ENCODE results near the gene PLK3.
A peak's percentile ranks its signal among the peaks of the same experiment; 100 is the strongest.
"Not testable (repeated sequence)": the region's sequence is repeated elsewhere in the genome, so short reads cannot be mapped to it uniquely, and the experiment has no call there.

Gene PLK3

GRCh38 chr1:44832056-44832705 lies 32.0 kb downstream of the PLK3 start:
- no peaks in the 10 kb centered on the region for H4K20me1 ChIP-seq (ENCODE audit: low read depth, low read length)
- H3K4me3 ChIP-seq (ENCODE audit: insufficient read depth, low read length, poor library complexity, severe bottlenecking): no peak overlapping the region
- H2AFZ ChIP-seq (ENCODE audit: low read depth, low read length, severe bottlenecking): no peak overlapping the region
- no peaks in the 10 kb centered on the region for H3F3A ChIP-seq (ENCODE audit: insufficient read depth)
- H3K79me2 ChIP-seq (ENCODE audit: insufficient read depth, low read length): no peaks in the 10 kb centered on the region
- no peaks in the 10 kb centered on the region for H3K9me2 ChIP-seq (replicated peaks; ENCODE audit: insufficient read depth, low read length)
- no peaks in the 10 kb centered on the region for H3K36me3 ChIP-seq (ENCODE audit: low read length)
- no peak overlapping the region for H3K9ac ChIP-seq (ENCODE audit: low read length)
- no peak overlapping the region for H3K27ac ChIP-seq (ENCODE audit: low read depth, low read length)
- no peaks in the 10 kb centered on the region for H3K27me3 ChIP-seq (ENCODE audit: low read length)
- no peak for TF ChIP-seq CTCF (IDR thresholded peaks at IDR 0.05; ENCODE audit: insufficient read depth, low read length, poor library complexity, severe bottlenecking)
- no peak for TF ChIP-seq EZH2phosphoT487 (conservative IDR thresholded peaks at IDR 0.05; ENCODE audit: low read length)
- H3K4me2 ChIP-seq (ENCODE audit: low read depth, low read length, poor library complexity, severe bottlenecking): no peak overlapping the region
- H3K9me3 ChIP-seq (ENCODE audit: insufficient read depth, low read length): no peaks in the 10 kb centered on the region

GRCh38 chr1:44834328-44834727 lies 34.2 kb downstream of the PLK3 start:
- Histone ChIP-seq H3K36me3 (ENCODE audit: low read length) (no peaks in the 10 kb centered on the region), H3K9ac (ENCODE audit: low read length) (no peak overlapping the region)

GRCh38 chr1:44835738-44836675 lies 35.8 kb downstream of the PLK3 start:
- Histone ChIP-seq H4K20me1 (ENCODE audit: low read depth, low read length) (no peaks in the 10 kb centered on the region), H3K79me2 (ENCODE audit: insufficient read depth, low read length) (no peaks in the 10 kb centered on the region), H3K4me3 (ENCODE audit: insufficient read depth, low read length, poor library complexity, severe bottlenecking) (no peak overlapping the region), H3K36me3 (ENCODE audit: low read length) (no peaks in the 10 kb centered on the region), H3K27ac (ENCODE audit: low read depth, low read length) (no peak overlapping the region), H3K9me3 (ENCODE audit: insufficient read depth, low read length) (no peaks in the 10 kb centered on the region), H3K27me3 (ENCODE audit: low read length) (no peaks in the 10 kb centered on the region), H3K9ac (ENCODE audit: low read length) (no peak overlapping the region), H3F3A (ENCODE audit: insufficient read depth) (no peaks in the 10 kb centered on the region), H2AFZ (ENCODE audit: low read depth, low read length, severe bottlenecking) (peak overlapping the region; percentile 86), H3K4me2 (ENCODE audit: low read depth, low read length, poor library complexity, severe bottlenecking) (no peak overlapping the region), H3K9me2 (replicated peaks; ENCODE audit: insufficient read depth, low read length) (no peaks in the 10 kb centered on the region)
- TF ChIP-seq EZH2phosphoT487 (conservative IDR thresholded peaks at IDR 0.05; ENCODE audit: low read length) (no peak), CTCF (IDR thresholded peaks at IDR 0.05; ENCODE audit: insufficient read depth, low read length, poor library complexity, severe bottlenecking) (peak; percentile 76)

More at GRCh38 chr1:44834328-44834727, 34.2 kb downstream of the PLK3 start:
- Histone ChIP-seq H3K4me2 (ENCODE audit: low read depth, low read length, poor library complexity, severe bottlenecking) (no peak overlapping the region), H3K4me3 (ENCODE audit: insufficient read depth, low read length, poor library complexity, severe bottlenecking) (no peak overlapping the region), H2AFZ (ENCODE audit: low read depth, low read length, severe bottlenecking) (no peak overlapping the region), H4K20me1 (ENCODE audit: low read depth, low read length) (no peaks in the 10 kb centered on the region), H3F3A (ENCODE audit: insufficient read depth) (no peaks in the 10 kb centered on the region), H3K79me2 (ENCODE audit: insufficient read depth, low read length) (no peaks in the 10 kb centered on the region), H3K9me3 (ENCODE audit: insufficient read depth, low read length) (no peaks in the 10 kb centered on the region), H3K27me3 (ENCODE audit: low read length) (no peaks in the 10 kb centered on the region), H3K9me2 (replicated peaks; ENCODE audit: insufficient read depth, low read length) (no peaks in the 10 kb centered on the region), H3K27ac (ENCODE audit: low read depth, low read length) (no peak overlapping the region)
- no peak for TF ChIP-seq EZH2phosphoT487 (conservative IDR thresholded peaks at IDR 0.05; ENCODE audit: low read length)
- TF ChIP-seq CTCF (IDR thresholded peaks at IDR 0.05; ENCODE audit: insufficient read depth, low read length, poor library complexity, severe bottlenecking): no peak

- H2AFZ ChIP-seq (ENCODE audit: low read depth, low read length, severe bottlenecking); H3K9ac ChIP-seq (ENCODE audit: low read length); H3K4me3 ChIP-seq (ENCODE audit: insufficient read depth, low read length, poor library complexity, severe bottlenecking); H3K4me2 ChIP-seq (ENCODE audit: low read depth, low read length, poor library complexity, severe bottlenecking); H3K27ac ChIP-seq (ENCODE audit: low read depth, low read length); H3K27me3 ChIP-seq (ENCODE audit: low read length); H3K9me3 ChIP-seq (ENCODE audit: insufficient read depth, low read length); H3K9me2 ChIP-seq (replicated peaks; ENCODE audit: insufficient read depth, low read length); H3F3A ChIP-seq (ENCODE audit: insufficient read depth); H3K36me3 ChIP-seq (ENCODE audit: low read length); H3K79me2 ChIP-seq (ENCODE audit: insufficient read depth, low read length); H4K20me1 ChIP-seq (ENCODE audit: low read depth, low read length): not testable (repeated sequence)
Measured at GRCh38 chr1:44838294-44838693, 38.1 kb downstream of the PLK3 start.

Measured in SU-DHL-6 (cell line).